GM18867 (cell line): ENCODE data around the gene INO80E.
"Not testable (repeated sequence)": the region's sequence is repeated elsewhere in the genome, so short reads cannot be mapped to it uniquely, and the experiment has no call there.

ENCODE experiments used
- ATAC-seq: cut with Tn5 transposase; IDR thresholded peaks from one replicate; pipeline ENCODE4 v1.9.1; 2021; ENCODE audit warnings: mild to moderate bottlenecking, moderate library complexity; ENCODE audit not compliant: unreplicated experiment

The INO80E gene

DNA sequence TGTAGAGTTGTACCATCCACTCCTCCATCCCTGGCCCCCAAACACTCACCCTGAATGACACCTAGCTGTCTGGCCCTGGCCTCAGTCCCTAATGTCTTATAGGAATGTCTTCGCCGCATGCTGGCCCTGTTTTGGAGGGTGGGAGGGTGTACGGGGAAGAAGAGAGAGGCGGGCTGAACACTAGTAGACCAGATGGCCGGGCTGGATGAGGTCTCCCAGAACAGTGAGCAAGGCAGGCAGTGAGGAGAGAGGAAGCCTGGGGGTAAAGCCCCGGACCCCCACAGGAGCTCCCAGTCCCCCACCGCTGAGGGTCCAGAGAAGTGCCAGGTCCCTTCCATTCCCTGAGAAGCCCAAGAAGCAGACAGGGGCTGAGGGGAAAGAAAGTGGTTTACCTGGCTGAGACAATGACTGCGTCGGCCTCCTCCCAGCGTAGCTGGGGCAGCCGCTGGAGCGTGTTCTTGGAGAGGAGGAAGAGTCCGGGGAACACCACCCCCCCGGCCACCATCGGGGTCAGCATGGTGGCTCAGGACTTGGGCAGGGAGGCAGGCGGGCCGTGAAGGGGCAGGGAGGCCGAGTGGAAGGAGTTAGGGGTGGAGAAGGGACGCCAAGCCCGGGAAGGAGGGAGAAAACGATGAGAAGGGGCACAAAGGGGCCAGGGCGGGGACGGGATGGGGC is 34.1 kb downstream of the INO80E start:
- no peak for ATAC-seq

- ATAC-seq = no peak
Observed at GRCh38 chr16:30030841-30031413, 34.9 kb downstream of the INO80E start, which contains the start of gene TLCD3B. Gene TLCD3B, minus strand, starts transcription at chr16:30031271. Its CDS starts 744 bp downstream, at chr16:30030527.

DNA sequence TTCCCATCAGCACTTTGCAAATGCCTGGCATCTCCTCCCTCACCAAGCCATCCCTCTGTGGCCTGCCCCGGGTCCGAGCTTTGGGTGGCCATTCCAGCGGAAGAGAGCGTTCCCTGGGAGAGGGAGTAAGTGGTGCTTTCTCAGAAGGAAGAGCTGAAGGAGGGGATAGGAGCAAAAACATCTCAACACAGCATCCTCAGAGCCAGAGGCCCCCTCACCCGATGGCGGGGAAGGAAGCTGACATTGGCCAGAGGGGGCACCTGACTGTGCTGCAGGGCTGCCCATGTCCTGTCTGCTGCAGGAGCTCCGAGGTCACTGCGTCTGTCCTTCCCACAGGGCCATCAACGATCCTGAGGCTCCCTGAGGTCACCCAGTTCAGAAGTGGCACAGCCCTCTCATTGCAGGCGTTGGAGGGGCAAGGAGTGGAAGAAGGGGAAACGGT is 35.5 kb downstream of the INO80E start:
- ATAC-seq = no peak

DNA sequence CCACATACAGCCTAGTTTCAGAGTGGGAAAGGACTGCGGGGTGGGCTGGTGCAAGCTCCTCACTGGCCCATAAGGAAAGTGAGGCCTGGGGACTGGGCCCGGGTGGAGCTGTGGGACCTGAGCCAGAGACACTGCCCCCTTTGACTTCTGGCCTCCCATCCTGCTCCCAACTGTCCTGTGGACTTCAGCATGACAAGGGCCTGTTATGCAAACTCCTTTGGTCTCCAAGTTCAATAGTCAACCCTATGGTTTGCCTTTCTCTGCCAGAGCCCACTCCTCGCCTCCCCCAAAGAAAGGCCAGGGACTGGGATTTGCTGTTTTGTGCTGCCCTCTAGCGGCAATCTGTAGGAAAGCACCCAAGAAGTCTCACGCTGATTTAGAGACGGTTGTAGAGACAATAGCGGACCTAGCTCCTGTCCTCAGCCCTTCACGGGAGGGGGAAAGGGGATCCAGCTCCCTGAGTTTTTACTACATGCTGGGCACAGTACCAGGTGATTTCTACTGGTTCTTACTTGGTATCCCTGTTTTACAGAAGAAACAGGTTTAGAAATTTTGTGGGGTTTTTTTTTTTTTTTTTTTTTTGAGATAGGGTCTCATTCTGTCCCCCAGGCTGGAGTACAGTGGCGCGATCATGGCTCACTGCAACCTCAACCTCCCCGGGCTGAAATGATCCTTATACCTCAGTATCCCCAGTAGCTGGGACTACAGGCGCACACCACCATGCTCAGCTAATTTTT is 36.2 kb downstream of the INO80E start:
- ATAC-seq = no peak

DNA sequence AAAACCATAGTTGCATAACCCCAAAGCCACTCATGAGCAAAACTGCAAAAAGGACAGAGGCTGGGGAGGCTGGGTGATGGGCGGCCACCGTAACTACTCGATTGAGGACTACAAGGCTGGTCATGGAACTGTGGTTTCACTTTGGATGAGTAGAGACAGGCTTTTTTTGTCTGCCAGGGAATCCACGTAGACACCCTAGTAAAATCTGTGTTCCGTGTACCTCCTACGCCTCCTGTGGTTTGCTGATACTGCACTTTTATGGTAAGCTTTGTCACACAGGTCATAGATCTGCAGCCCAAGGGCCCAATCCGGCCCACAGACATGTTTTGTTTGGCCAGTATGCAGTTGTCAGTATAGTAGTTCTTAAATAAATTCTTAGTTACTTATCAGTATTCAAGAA is 37.2 kb downstream of the INO80E start:
- ATAC-seq = no peak

GRCh38 chr16:30040221-30040620 is 44.2 kb downstream of the INO80E start:
- no peak for ATAC-seq

DNA sequence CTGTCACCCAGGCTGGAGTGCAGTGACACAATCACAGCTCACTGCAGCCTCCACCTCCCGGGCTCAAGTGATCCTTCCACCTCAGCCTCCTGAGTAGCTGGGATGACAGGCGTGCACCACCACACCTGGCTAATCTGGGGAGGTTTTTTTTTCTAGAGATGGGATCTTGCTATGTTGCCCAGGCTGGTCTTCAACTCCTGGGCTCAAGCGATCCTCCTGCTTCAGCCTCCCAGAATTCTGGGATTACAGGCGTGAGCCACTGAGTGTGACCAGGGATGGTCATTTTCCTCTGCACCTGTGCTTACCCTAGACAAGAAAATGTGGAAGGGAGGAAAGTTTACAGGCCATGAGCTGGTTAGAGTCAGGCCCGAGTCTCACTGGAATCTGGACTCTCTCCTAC is 44.6 kb downstream of the INO80E start:
- ATAC-seq = not testable (repeated sequence)

- no peak for ATAC-seq
Observed at GRCh38 chr16:30041841-30042240, 45.8 kb downstream of the INO80E start.

DNA sequence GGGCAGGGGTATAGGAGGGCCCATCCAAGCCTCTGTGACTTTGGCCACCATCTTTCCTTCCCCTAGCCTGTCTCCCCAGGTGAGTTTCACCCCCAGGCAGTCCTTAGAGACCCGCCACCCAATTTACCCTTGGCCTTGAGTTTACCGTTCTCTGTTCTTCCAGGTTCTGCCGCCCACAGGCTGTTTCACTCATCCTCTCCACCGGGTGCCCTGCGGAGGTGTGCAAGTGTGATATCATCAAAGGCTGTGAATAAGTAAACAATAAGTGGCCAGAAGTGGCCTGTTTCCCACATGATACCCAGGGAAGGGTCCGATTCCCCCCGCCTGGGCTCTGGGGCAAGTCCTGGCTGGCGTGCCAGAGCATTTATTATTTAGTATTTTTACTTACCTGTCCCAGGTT is 50.1 kb downstream of the INO80E start:
- ATAC-seq = no peak

GRCh38 chr16:30046588-30046987 is 50.5 kb downstream of the INO80E start:
- ATAC-seq = no peak

GRCh38 chr16:30049871-30050270 is 53.8 kb downstream of the INO80E start:
- no peak for ATAC-seq

- no peak for ATAC-seq
Observed at GRCh38 chr16:30051518-30051917, 55.5 kb downstream of the INO80E start.

- ATAC-seq = peak; percentile 76
Observed at GRCh38 chr16:30052671-30053372, 56.8 kb downstream of the INO80E start.

DNA sequence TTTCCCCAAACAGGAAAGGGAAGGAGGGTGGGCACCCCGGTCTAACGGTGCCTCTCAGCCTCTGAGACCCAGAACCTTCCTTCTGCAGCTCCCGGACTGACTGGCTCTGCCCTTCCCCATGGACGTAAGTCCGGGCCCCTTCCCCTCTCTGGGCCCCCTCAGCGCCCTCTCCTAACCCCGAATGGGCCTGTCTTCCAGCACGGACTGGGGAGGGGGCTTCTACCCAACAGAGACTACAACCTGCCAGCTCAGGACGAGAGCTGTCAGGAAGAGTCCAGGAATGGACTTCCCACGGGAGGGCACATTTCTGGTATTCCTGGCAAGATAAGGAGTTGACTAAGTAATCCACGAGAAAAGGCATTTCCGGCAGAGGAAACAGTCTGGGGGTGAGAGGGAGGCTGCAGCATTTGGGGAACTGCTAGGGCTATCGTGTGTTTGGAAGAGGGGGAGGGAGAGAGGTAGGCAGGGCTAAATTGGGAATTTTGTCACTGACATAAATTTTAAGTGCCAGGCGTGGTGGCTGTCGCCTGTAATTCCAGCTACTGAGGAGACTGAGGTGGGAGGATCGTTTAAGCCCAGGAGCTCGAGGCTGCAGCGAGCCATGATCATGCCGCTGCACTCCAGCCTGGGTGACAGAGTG is 57.5 kb downstream of the INO80E start:
- no peak for ATAC-seq

GRCh38 chr16:30054451-30054850 is 58.4 kb downstream of the INO80E start:
- ATAC-seq = no peak

DNA sequence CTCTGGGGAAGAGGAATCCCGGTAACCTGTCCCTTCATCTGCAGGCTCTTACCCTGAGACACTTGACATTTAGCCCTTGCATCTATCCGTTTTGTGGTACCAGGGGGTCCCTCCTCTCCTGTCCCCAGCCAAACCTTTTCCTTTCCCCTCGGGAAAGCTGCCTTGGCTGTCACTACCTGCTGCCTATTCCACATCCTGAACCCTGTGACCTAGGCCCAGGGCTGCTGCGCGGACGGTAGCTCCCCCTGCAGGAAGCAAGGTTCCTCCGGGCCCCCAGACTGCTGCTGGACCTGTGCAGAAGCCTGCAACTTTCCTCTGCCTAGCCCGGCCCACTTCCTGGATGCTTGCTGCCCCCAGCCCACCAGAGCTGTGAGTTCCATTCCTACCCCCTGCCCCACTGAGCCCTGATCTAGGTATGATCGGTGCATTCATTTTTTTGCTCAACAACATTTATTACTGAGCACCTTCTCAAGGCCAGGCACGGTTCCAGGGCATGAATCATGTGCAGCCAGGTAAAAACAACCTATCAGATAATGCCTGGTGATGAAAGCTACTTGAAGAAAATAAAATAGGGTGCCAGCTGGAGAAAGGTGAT is 59.0 kb downstream of the INO80E start:
- ATAC-seq = no peak
